ENCODE data around the gene SLC6A15. TPM values are rescaled to one million over a fixed set of nuclear protein-coding genes. Genes with fewer than 3 reads are reported as not detected.

SLC6A15 gene
- total RNA-seq, 4 donors from 2014 or later, result 2.2 to 5.9 (median 4.0) TPM

- H3K36me3 ChIP-seq, result no peaks in the 10 kb centered on the region
- TF ChIP-seq EP300 (IDR thresholded peaks at IDR 0.05), result no peak
- no peak for TF ChIP-seq CTCF (IDR thresholded peaks at IDR 0.05)
- no peak for TF ChIP-seq POLR2A (IDR thresholded peaks at IDR 0.05)
- no peak for TF ChIP-seq POLR2AphosphoS5 (IDR thresholded peaks at IDR 0.05)
- WGBS, result 59% methylated on average over 2 of the region's 2 CpGs
Observed at GRCh38 chr12:84946753-84947152, 34.2 kb upstream of the SLC6A15 start.

GRCh38 chr12:84937415-84937814 is 24.8 kb upstream of the SLC6A15 start:
- Histone ChIP-seq H3K36me3 (no peaks in the 10 kb centered on the region), H3K4me3 (no peak overlapping the region), H3K4me1 (no peaks in the 10 kb centered on the region), H3K9me3 (no peaks in the 10 kb centered on the region), H3K27me3 (no peaks in the 10 kb centered on the region), H3K27ac (no peak overlapping the region)
- no peak for DNase-seq (ENCODE audit: low spot score in 2 of 2)
- WGBS, result 63% methylated on average over 3 of the region's 3 CpGs
- TF ChIP-seq CTCF (IDR thresholded peaks at IDR 0.05), result no peak
- no peak for TF ChIP-seq POLR2A (IDR thresholded peaks at IDR 0.05)
- TF ChIP-seq EP300 (IDR thresholded peaks at IDR 0.05), result no peak
- no peak for TF ChIP-seq POLR2AphosphoS5 (IDR thresholded peaks at IDR 0.05)

More at GRCh38 chr12:84946753-84947152, 34.2 kb upstream of the SLC6A15 start:
- Histone ChIP-seq H3K27ac (no peak overlapping the region), H3K9me3 (no peaks in the 10 kb centered on the region), H3K4me3 (no peak overlapping the region), H3K27me3 (no peaks in the 10 kb centered on the region), H3K4me1 (no peaks in the 10 kb centered on the region)
- DNase-seq (ENCODE audit: low spot score in 2 of 2), result no peak

- Histone ChIP-seq H3K36me3 (no peaks in the 10 kb centered on the region), H3K27me3 (peaks cover 4% of the 10 kb centered on the region), H3K9me3 (no peaks in the 10 kb centered on the region), H3K4me3 (no peak overlapping the region), H3K27ac (no peak overlapping the region), H3K4me1 (no peaks in the 10 kb centered on the region)
- no peak for DNase-seq (ENCODE audit: low spot score in 2 of 2)
- 76% methylated on average over 1 of the region's 1 CpG for WGBS
- TF ChIP-seq POLR2AphosphoS5 (IDR thresholded peaks at IDR 0.05), result no peak
- TF ChIP-seq EP300 (IDR thresholded peaks at IDR 0.05), result no peak
- no peak for TF ChIP-seq CTCF (IDR thresholded peaks at IDR 0.05)
- TF ChIP-seq POLR2A (IDR thresholded peaks at IDR 0.05), result no peak
Observed at GRCh38 chr12:84929501-84929900, 16.9 kb upstream of the SLC6A15 start.

GRCh38 chr12:84924981-84925380 is 12.4 kb upstream of the SLC6A15 start:
- WGBS, result 37% methylated on average over 2 of the region's 2 CpGs
- H3K36me3 ChIP-seq, result no peaks in the 10 kb centered on the region

GRCh38 chr12:84922693-84923092 is 10.1 kb upstream of the SLC6A15 start:
- 48% methylated on average over 2 of the region's 2 CpGs for WGBS
- Histone ChIP-seq H3K27ac (no peak overlapping the region), H3K9me3 (no peaks in the 10 kb centered on the region), H3K36me3 (no peaks in the 10 kb centered on the region), H3K27me3 (peaks cover 4% of the 10 kb centered on the region), H3K4me1 (no peaks in the 10 kb centered on the region), H3K4me3 (no peak overlapping the region)
- DNase-seq (ENCODE audit: low spot score in 2 of 2), result no peak
- no peak for TF ChIP-seq POLR2A (IDR thresholded peaks at IDR 0.05)
- TF ChIP-seq EP300 (IDR thresholded peaks at IDR 0.05), result no peak
- no peak for TF ChIP-seq POLR2AphosphoS5 (IDR thresholded peaks at IDR 0.05)

More at GRCh38 chr12:84924981-84925380, 12.4 kb upstream of the SLC6A15 start:
- no peak for DNase-seq (ENCODE audit: low spot score in 2 of 2)
- H3K9me3 ChIP-seq, result no peaks in the 10 kb centered on the region
- no peaks in the 10 kb centered on the region for H3K4me1 ChIP-seq
- H3K27ac ChIP-seq, result no peak overlapping the region
- TF ChIP-seq POLR2AphosphoS5 (IDR thresholded peaks at IDR 0.05) (no peak), EP300 (IDR thresholded peaks at IDR 0.05) (no peak), CTCF (IDR thresholded peaks at IDR 0.05) (no peak), POLR2A (IDR thresholded peaks at IDR 0.05) (no peak)
- no peak overlapping the region for H3K4me3 ChIP-seq
- H3K27me3 ChIP-seq, result peaks cover 4% of the 10 kb centered on the region

GRCh38 chr12:84920331-84920730 is 7.7 kb upstream of the SLC6A15 start:
- Histone ChIP-seq H3K9me3 (no peaks in the 10 kb centered on the region), H3K4me1 (no peaks in the 10 kb centered on the region), H3K4me3 (no peak overlapping the region), H3K27ac (no peak overlapping the region), H3K27me3 (peaks cover 4% of the 10 kb centered on the region), H3K36me3 (no peaks in the 10 kb centered on the region)
- 83% methylated on average over 1 of the region's 1 CpG for WGBS
- TF ChIP-seq POLR2A (IDR thresholded peaks at IDR 0.05), result no peak
- TF ChIP-seq EP300 (IDR thresholded peaks at IDR 0.05), result no peak
- no peak for TF ChIP-seq CTCF (IDR thresholded peaks at IDR 0.05)
- no peak for TF ChIP-seq POLR2AphosphoS5 (IDR thresholded peaks at IDR 0.05)
- no peak for DNase-seq (ENCODE audit: low spot score in 2 of 2)
